GM20000 (cell line): ENCODE results near the gene DIP2C.
"Not testable (repeated sequence)": the region's sequence is repeated elsewhere in the genome, so short reads cannot be mapped to it uniquely, and the experiment has no call there.

Experiments used
- DNase-seq: peaks from one replicate; pipeline ENCODE4 v3.0.0; 2012; ENCODE audit warnings: low spot score
- TF ChIP-seq, protein P1 (sequence below): IDR thresholded peaks from 2 replicates; pipeline ENCODE4 v1.5.1; 2012; ENCODE audit warnings: mild to moderate bottlenecking, control low read depth; ENCODE audit errors: extremely low read depth, missing control alignments

The DIP2C gene

DNA sequence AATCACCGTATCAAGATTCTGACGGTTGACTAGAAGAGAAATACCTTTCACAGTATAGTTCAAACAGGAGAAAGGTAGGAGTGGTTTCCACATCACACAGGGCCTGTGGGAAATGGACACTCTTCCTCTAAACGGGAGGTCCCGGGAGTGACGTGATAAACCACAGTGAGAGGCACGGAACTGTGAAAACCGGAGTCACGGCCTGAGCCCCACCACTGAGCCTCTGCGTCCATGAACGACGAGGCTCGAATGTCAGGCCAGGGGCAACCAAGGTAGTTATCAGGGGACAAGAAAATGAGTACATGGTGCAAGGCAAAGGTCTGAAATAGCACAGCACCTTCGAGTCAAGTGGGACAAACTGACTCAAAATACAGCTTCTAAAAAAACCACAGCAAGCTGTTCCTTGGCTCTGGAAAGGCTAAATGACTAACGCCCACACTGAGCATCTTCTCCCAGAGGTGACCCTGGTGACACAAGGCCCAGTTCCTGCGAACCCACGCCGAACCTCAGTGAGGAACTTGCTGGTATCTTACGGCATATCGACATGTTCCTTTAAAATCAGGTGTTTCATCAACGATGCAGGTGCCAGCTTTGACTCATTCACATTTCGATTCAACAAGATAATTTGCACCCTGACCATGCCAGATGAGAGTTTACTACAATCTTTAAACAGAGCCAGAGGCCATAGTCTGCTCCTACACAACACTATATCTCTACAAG lies 99.3 kb downstream of the DIP2C start:
- TF ChIP-seq, protein P1, sequence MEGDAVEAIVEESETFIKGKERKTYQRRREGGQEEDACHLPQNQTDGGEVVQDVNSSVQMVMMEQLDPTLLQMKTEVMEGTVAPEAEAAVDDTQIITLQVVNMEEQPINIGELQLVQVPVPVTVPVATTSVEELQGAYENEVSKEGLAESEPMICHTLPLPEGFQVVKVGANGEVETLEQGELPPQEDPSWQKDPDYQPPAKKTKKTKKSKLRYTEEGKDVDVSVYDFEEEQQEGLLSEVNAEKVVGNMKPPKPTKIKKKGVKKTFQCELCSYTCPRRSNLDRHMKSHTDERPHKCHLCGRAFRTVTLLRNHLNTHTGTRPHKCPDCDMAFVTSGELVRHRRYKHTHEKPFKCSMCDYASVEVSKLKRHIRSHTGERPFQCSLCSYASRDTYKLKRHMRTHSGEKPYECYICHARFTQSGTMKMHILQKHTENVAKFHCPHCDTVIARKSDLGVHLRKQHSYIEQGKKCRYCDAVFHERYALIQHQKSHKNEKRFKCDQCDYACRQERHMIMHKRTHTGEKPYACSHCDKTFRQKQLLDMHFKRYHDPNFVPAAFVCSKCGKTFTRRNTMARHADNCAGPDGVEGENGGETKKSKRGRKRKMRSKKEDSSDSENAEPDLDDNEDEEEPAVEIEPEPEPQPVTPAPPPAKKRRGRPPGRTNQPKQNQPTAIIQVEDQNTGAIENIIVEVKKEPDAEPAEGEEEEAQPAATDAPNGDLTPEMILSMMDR: no peak
- DNase-seq: no peak

DNA sequence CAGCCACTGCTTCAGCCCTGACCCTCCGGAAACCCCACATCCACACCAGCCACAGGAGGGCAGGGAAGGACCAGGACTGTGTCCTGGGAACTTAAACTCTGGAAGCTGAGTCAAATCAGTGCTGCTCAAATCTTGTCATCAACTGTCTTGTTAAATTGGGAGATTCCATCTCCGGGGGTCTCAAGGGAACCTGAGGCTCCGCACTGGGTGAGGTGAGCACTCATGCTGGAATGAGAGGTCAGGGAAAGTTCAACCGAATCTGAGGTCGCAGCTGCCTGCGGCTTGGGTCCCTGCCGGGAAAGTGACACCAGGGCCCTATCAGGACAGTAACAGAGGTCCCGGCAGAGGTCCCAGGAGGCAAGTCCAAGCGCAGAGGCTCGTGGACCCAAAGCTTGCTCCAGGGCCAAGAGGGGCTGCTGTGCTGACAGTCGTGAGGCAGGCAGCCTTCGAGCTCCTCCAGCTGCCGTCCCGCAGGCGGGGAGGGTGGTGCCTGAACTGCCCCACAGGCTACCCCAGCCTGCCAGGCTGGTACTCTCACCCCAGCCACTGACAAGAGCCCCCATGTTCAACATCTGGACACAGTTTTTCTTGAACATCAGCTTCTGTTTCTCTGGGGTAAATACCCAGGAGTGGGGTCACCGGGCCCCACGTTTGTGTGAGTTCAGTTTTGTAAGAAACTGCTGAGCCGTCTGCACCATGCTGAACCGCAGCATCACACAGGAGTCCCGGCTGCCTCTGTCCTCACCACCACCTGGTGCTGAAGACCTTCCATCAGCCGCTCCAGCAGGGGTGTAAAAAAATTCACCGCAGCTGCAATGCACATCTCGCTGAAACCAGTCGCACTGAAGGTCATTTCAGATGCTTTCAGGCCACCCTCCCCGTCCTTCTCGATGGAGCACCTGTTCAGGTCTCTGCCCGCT lies 101.0 kb downstream of the DIP2C start:
- no peak for DNase-seq
- TF ChIP-seq, protein P1: no peak

DNA sequence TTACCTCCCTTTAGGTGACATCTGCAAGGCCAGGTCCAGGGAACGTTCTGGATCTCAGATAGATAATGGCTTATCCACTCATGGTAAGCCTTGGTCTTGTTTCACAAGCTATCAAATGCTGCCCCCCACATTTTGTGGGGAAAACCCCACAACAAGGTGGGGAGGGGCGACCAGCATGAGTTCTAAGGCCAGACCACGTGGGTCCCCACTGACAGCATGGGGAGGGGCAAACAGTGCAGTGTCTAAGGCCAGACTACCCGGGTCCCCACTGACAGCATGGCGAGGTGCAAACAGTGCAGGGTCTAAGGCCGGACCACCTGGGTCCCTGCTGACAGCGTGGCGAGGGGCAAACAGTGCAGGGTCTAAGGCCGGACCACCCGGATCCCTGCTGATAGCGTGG lies 102.8 kb downstream of the DIP2C start:
- TF ChIP-seq, protein P1: no peak
- no peak for DNase-seq

DNA sequence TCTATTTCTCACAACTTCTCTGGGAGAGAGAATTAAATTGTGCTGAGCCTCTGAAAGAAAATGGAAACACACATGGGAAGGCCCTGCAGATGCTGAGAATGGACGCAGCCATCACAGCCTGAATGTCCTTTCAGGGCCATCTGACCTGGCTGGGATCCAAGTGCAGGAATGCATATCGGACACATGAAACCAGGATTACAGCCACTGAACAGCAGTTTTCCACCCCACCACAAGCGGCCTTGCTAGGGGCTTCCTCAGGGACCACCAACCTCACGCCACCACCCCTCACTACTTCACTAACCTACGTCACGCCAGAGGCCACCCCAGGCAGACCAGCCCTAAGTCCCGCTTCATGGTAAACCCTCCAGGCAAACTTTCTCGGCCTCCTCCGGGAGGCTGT lies 103.3 kb downstream of the DIP2C start:
- DNase-seq: no peak
- TF ChIP-seq, protein P1: no peak

DNA sequence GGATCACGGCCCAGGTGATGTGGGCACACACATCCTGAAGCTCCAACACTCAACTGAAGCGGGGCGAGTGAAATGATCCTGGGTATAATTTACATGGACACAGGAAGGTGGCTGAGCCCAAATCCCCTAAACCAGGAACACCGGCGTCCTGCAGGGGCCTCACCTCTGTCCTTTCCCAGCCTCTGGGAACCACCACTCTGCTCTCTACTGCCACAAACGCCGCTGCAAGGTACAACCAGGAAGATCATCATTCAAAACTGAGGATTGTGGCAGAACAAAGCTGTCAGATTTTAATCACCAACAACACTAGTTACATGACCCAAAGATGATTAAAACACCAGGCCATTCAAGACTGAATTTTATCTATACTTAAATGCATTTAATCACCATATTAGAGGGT lies 104.0 kb downstream of the DIP2C start:
- TF ChIP-seq, protein P1: no peak
- DNase-seq: no peak

DNA sequence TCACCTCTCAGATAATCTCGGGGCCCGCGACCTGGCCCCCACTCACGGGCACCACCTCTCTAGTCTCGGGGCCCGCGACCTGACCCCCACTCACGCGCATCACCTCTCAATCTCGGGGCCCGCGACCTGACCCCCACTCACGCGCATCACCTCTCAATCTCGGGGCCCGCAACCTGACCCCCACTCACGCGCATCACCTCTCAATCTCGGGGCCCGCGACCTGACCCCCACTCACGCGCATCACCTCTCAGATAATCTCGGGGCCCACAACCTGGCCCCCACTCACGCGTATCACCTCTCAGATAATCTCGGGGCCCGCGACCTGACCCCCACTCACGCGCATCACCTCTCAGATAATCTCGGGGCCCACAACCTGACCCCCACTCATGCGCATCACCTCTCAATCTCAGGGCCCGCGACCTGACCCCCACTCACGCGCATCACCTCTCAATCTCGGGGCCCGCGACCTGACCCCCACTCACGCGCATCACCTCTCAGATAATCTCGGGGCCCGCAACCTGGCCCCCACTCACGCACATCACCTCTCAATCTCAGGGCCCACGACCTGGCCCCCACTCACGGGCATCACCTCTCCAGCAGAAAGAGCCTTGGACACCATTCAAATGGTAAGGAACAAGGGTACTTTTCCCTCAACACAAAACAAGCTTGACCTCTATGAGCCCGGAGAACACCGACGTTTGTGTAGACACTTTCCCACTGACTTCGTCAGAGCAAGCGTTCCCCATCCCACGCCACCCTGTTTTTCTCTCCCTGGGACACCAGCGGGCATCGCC lies 104.8 kb downstream of the DIP2C start:
- not testable (repeated sequence) for DNase-seq

DNA sequence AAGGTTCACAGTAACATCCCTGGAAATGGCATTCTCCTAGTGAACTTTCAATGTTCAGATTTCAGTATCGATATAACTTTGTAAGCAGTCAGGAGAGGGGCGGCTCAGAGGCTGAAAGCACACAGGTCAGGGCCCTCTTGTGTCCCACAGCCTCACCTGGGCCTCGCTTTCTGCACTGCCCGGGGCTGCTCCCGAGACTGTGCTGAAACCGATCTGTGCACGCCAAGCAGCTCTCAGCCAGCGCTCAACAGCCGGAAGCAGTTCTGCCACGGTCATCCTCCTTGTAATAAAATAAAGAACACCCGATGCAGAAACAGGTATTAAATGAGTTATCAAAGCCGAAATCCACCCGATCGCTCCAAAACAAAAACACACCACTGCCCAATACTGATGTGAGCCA lies 106.0 kb downstream of the DIP2C start:
- DNase-seq: no peak

More for the DNA sequence above, 106.0 kb downstream of the DIP2C start:
- TF ChIP-seq, protein P1: no peak
